HepG2 (cell line): Measurements from ENCODE around the gene ZBED5. TPM values are rescaled to one million over a fixed set of nuclear protein-coding genes. Genes with fewer than 3 reads are reported as not detected.

Experiments used
- ATAC-seq: fragments of 200-7000 bp; cut with Tn5 transposase; 3 replicates; pipeline ENCODE4 v1.9.1; 2020; ENCODE audit warnings: mild to moderate bottlenecking, moderate library complexity
- BruUV-seq: library from RNA; stranded (reverse); fragments of 400-500 nt; replicated peaks from 2 replicates; lab custom pipeline; 2021; lab: Mats Ljungman, UMichigan
- CTCF ChIA-PET: fragments of 300-600 bp; formaldehyde crosslinking; extraction: SDS; loops from one replicate; lab custom pipeline; 2021; ENCODE audit warnings: low total read pairs, inconsistent platforms, low intra/inter-chr PET ratio; lab: Yijun Ruan, JAX
- POLR2A ChIA-PET: fragments of 350-600 bp; sonication (Branson Sonifier 250); formaldehyde crosslinking; loops from one replicate; lab custom pipeline; 2020; ENCODE audit warnings: antibody characterized with exemption, inconsistent platforms; lab: Yijun Ruan, JAX
- DNase-seq: peaks from one replicate; pipeline ENCODE4 v3.0.0-alpha.2; 2015; ENCODE audit warnings: low spot score
- FAIRE-seq: peaks from 3 replicates; lab custom pipeline; 2011; peaks lifted over from hg19 to GRCh38; lab: Jason Lieb, UNC
- H2AFZ ChIP-seq: one replicate; pipeline ENCODE4 v1.6.1; 2011; ENCODE audit warnings: low read length, inconsistent platforms
- H3K27ac ChIP-seq: fragments of 300-600 bp; 3 replicates; pipeline ENCODE4 v1.8.0; 2011; ENCODE audit warnings: mixed run types, mild to moderate bottlenecking, mixed read lengths, low read length, inconsistent platforms; ENCODE audit not compliant: insufficient read depth; ENCODE audit errors: extremely low read length
- H3K27me3 ChIP-seq, 2 experiments: fragments of 200-600 bp in 1 of 2; 2 replicates in 1 of 2; 3 replicates in 1 of 2; pipeline versions ENCODE4 v1.6.0 to v1.8.0; 2011; ENCODE audit warnings: low read length in 2 of 2, mild to moderate bottlenecking in 2 of 2, moderate library complexity in 2 of 2, inconsistent platforms in 1 of 2; ENCODE audit not compliant: insufficient read depth in 2 of 2, control insufficient read depth in 1 of 2
- H3K36me3 ChIP-seq, 2 experiments: fragments of 200-600 bp in 1 of 2; replicated peaks in 1 of 2; 2 replicates in 1 of 2; 3 replicates in 1 of 2; pipeline versions ENCODE4 v1.5.1 to v1.8.0; 2011; ENCODE audit warnings: low read length in 2 of 2, inconsistent platforms in 1 of 2; ENCODE audit not compliant: insufficient read depth in 2 of 2, control insufficient read depth in 1 of 2
- H3K4me1 ChIP-seq: 2 replicates; pipeline ENCODE4 v1.5.1; 2012; ENCODE audit warnings: low read length, inconsistent platforms; ENCODE audit not compliant: insufficient read depth
- H3K4me2 ChIP-seq: 2 replicates; pipeline ENCODE4 v1.6.0; 2011; ENCODE audit warnings: low read depth, low read length, inconsistent platforms
- H3K4me3 ChIP-seq, 3 experiments: fragments of 200-600 bp in 1 of 3; sonication (generic), shearing (Covaris generic) in 1 of 3; replicated peaks in 1 of 3; 2 replicates each; pipeline ENCODE4 v1.5.1; 2011 to 2016; ENCODE audit warnings: low read length in 3 of 3, inconsistent platforms in 2 of 3, low read depth in 2 of 3, mild to moderate bottlenecking in 2 of 3, control low read depth in 1 of 3, mixed read lengths in 1 of 3; ENCODE audit not compliant: insufficient read depth in 1 of 3
- H3K79me2 ChIP-seq: one replicate; pipeline ENCODE4 v1.6.1; 2011; ENCODE audit warnings: low read length, inconsistent platforms; ENCODE audit not compliant: insufficient read depth
- H3K9ac ChIP-seq: 2 replicates; pipeline ENCODE4 v1.6.0; 2011; ENCODE audit warnings: mild to moderate bottlenecking, low read depth, low read length, inconsistent platforms; ENCODE audit not compliant: insufficient read depth
- H3K9me3 ChIP-seq: 2 replicates; pipeline ENCODE4 v1.5.1; 2012; ENCODE audit warnings: mild to moderate bottlenecking, low read length
- H4K20me1 ChIP-seq: 2 replicates; pipeline ENCODE4 v1.6.0; 2011; ENCODE audit warnings: inconsistent platforms, mild to moderate bottlenecking, low read length, moderate library complexity; ENCODE audit not compliant: insufficient read depth
- CTCF ChIP-seq: sonication (generic); formaldehyde crosslinking; IDR thresholded peaks from 2 replicates; pipeline ENCODE4 v1.5.0; 2020; ENCODE audit warnings: mild to moderate bottlenecking, missing genetic modification reagents, moderate library complexity
- GPN1 ChIP-seq: sonication (generic); formaldehyde crosslinking; IDR thresholded peaks from 2 replicates; pipeline ENCODE4 v1.5.1; 2020; ENCODE audit warnings: missing genetic modification reagents, borderline replicate concordance
- SMC3 ChIP-seq: IDR thresholded peaks from 2 replicates; pipeline ENCODE4 v1.6.1; 2011; ENCODE audit warnings: low read length, improper control_type of control experiment
- STAG1 ChIP-seq: sonication (generic); formaldehyde crosslinking; IDR thresholded peaks from 2 replicates; pipeline ENCODE4 v1.4.0; 2020; ENCODE audit warnings: missing genetic modification reagents
- WGBS: methylation state at CpG from one replicate; pipeline ENCODE4 v1.1.6; 2017; ENCODE audit warnings: low lambda C conversion rate; 5-methylcytosine and 5-hydroxymethylcytosine counted together
- in situ Hi-C: cut with HindIII; loops from 2 replicates; pipeline ENCODE4 v1.10.0; 2017; ENCODE audit warnings: low pct_unique_long_range_greater_than_20kb; ENCODE audit not compliant: extremely low pct_ligation_motif_present
- intact Hi-C: fragments of 100-400 bp; cut with micrococcal nuclease; formaldehyde crosslinking; loops from one replicate; pipeline ENCODE4 v1.10.0; 2022; ENCODE audit not compliant: unreplicated experiment
- polyA plus RNA-seq, 8 experiments: library from polyadenylated mRNA; depleted of rRNA in 3 of 8; stranded (reverse) in 7 of 8; unstranded in 1 of 8; fragments of >200 nt; fragmentation: Illumina TruSeq in 4 of 8; extraction: Trizol in 4 of 8; gene quantifications; 2 replicates each; pipeline versions ENCODE4 v1.2.1 to v1.2.3, GENCODE V29; 2011 to 2016; ENCODE audit warnings: low read depth in 4 of 8, missing spikeins in 1 of 8, mixed read lengths in 1 of 8; ENCODE audit not compliant: insufficient read depth in 1 of 8
- total RNA-seq, 5 experiments: library from RNA; depleted of rRNA; stranded (reverse); fragments of >200 nt; fragmentation: Illumina TruSeq; extraction: Trizol; gene quantifications; 2 replicates each; pipeline ENCODE4 v1.2.3, GENCODE V29; 2016; ENCODE audit warnings: low read depth in 1 of 5
- TF ChIP-seq, protein P1 (sequence below): IDR thresholded peaks from 2 replicates; pipeline ENCODE4 v1.6.1; 2016; ENCODE audit warnings: missing compliant biosample characterization, missing genetic modification reagents, borderline replicate concordance

ZBED5 gene
- total and polyA plus RNA-seq, 2 of the 13 experiments (the other 11 are each of a cell fraction or from before 2014, with no cell fraction given): 18.2 to 38.6 TPM

DNA sequence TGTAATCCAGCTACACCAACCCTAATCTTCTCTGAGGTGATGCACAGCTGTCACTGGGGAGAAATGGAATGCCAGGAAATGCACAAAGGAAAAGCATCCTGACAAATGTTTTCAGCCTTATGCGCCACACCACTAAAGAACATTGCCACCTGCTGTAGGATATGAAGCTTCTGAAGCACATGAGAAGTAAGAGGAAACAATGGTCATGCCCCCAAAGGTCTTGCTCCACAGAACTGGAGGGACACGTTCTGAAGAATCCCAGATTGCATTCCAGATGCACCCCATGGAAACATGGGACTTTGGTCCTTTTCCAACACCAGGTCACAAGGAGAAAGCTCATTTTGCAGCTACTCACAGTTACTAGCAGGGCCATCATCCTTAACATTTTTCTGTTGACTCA, 48.7 kb upstream of the ZBED5 start:
- Histone ChIP-seq H3K27me3 (no peaks in the 10 kb centered on the region; a peak in 1 of 5 replicates), H3K4me3 (no peak overlapping the region), H2AFZ (no peak overlapping the region), H3K27ac (no peak overlapping the region), H4K20me1 (no peaks in the 10 kb centered on the region), H3K9ac (no peak overlapping the region), H3K9me3 (no peaks in the 10 kb centered on the region), H3K36me3 (no peaks in the 10 kb centered on the region), H3K79me2 (no peaks in the 10 kb centered on the region), H3K4me2 (no peak overlapping the region)
- POLR2A ChIA-PET: no interaction called here
- intact Hi-C loops (loop anchor here (1.0 kb wide), 1 partner anchor 114 kb away; no protein-coding TSS in a partner anchor), in situ Hi-C loops (loop anchor here (5.0 kb wide), 1 partner anchor 114 kb away; no protein-coding TSS in a partner anchor)
- CTCF ChIA-PET: interaction anchor here (0.8 kb wide), 1 partner anchor 114 kb away, joined by 3 read pairs; no protein-coding TSS in a partner anchor
- BruUV-seq: no TSS peak
- DNase-seq: no peak
- WGBS: 14% methylated on average over 2 of the region's 2 CpGs
- peak; percentile 27; the same call in 1 of the 3 replicates for ATAC-seq
- FAIRE-seq: no peak
- TF ChIP-seq STAG1 (CRISPR knock-in tag): peak; percentile 32; the same call in 1 of the 2 replicates
- 0 out of 2 replicates have a peak, but pooled peaks have one; percentile 48 for TF ChIP-seq SMC3
- no peak for TF ChIP-seq GPN1
- TF ChIP-seq CTCF (CRISPR knock-in tag): peak; percentile 34
- TF ChIP-seq, protein P1, sequence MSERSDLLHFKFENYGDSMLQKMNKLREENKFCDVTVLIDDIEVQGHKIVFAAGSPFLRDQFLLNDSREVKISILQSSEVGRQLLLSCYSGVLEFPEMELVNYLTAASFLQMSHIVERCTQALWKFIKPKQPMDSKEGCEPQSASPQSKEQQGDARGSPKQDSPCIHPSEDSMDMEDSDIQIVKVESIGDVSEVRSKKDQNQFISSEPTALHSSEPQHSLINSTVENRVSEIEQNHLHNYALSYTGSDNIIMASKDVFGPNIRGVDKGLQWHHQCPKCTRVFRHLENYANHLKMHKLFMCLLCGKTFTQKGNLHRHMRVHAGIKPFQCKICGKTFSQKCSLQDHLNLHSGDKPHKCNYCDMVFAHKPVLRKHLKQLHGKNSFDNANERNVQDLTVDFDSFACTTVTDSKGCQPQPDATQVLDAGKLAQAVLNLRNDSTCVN (CRISPR knock-in tag): no peak
- TF ChIP-seq, all 625 proteins: peak for 3
- H3K4me1 ChIP-seq: no peaks in the 10 kb centered on the region
